Kidney (tissue), 14 donors: ENCODE data around the gene ECT2L. TPM values are rescaled to one million over a fixed set of nuclear protein-coding genes. Genes with fewer than 3 reads are reported as not detected.

Experiments
- DNase-seq, 5 donors: peaks; one replicate each; pipeline ENCODE4 v3.0.0-alpha.2; 2013 to 2020
- FAIRE-seq: peaks from 2 replicates; lab custom pipeline; 2012; peaks lifted over from hg19 to GRCh38; lab: Jason Lieb, UNC
- H3K27ac ChIP-seq, 2 donors: one replicate each; pipeline ENCODE4 v1.7.0; 2013; ENCODE audit warnings: low read depth in 2 of 2, low read length in 2 of 2, inconsistent platforms in 1 of 2
- H3K27me3 ChIP-seq: one replicate; pipeline ENCODE4 v1.7.1; 2013; ENCODE audit warnings: low read length, inconsistent platforms; ENCODE audit not compliant: control insufficient read depth, insufficient read depth
- H3K36me3 ChIP-seq, 3 donors: one replicate each; pipeline versions ENCODE4 v1.7.0 to v1.7.1; 2013; ENCODE audit warnings: low read length in 3 of 3, control low read depth in 1 of 3, inconsistent platforms in 1 of 3; ENCODE audit not compliant: insufficient read depth in 3 of 3, control insufficient read depth in 2 of 3
- H3K4me1 ChIP-seq, 3 donors: one replicate each; pipeline versions ENCODE4 v1.7.0 to v1.7.1; 2013; ENCODE audit warnings: low read length in 3 of 3, inconsistent platforms in 1 of 3, low read depth in 1 of 3; ENCODE audit not compliant: control insufficient read depth in 2 of 3, insufficient read depth in 2 of 3
- H3K4me3 ChIP-seq, 3 donors: one replicate each; pipeline versions ENCODE4 v1.7.0 to v1.8.1; 2013; ENCODE audit warnings: low read length in 3 of 3, control low read depth in 1 of 3, inconsistent platforms in 1 of 3
- H3K9ac ChIP-seq, 3 donors: one replicate each; pipeline versions ENCODE4 v1.7.0 to v1.7.1; 2013; ENCODE audit warnings: low read length in 3 of 3, control low read depth in 1 of 3, inconsistent platforms in 1 of 3
- H3K9me3 ChIP-seq, 3 donors: one replicate each; pipeline versions ENCODE4 v1.7.0 to v1.7.1; 2013; ENCODE audit warnings: low read length in 3 of 3, control low read depth in 1 of 3, inconsistent platforms in 1 of 3; ENCODE audit not compliant: control insufficient read depth in 2 of 3, insufficient read depth in 1 of 3
- CTCF ChIP-seq: IDR thresholded peaks from 3 replicates; pipeline ENCODE4 v1.5.1; 2012; ENCODE audit warnings: mild to moderate bottlenecking, moderate library complexity, borderline replicate concordance; ENCODE audit not compliant: insufficient read depth; ENCODE audit errors: extremely low read depth
- intact Hi-C: fragments of 100-400 bp; cut with DNase I; formaldehyde crosslinking; loops from one replicate; pipeline ENCODE4 v1.11.1; 2022
- polyA plus RNA-seq: library from polyadenylated mRNA; stranded (reverse); fragments of 350-450 nt; fragmentation: Illumina TruSeq; extraction: RNeasy Lipid Tissue Mini Kit (QIAGEN cat#74804); gene quantifications from one replicate; pipeline ENCODE4 v1.2.3, GENCODE V29; 2014; ENCODE audit warnings: low read depth, low replicate concordance; ENCODE audit not compliant: insufficient read depth
- total RNA-seq: library from RNA; stranded (reverse); fragmentation: NEBNext Ultra II Directional; extraction: Animal tissue kit (Norgen Biotek cat#: 25700); gene quantifications from one replicate; pipeline ENCODE4 v1.2.1, GENCODE V29; 2021
- donor health status: control.
- donor health status: control.
- donor health status: control.
- donor health status: control.
- donor health status: control.
- donor health status: DM: yes; HTN: yes; CAD: no.
- donor health status: Normal renal cell carcinoma (clear cell type).

ECT2L gene
- total and polyA plus RNA-seq, 2 donors from 2014 or later = 0.13 TPM; not detected in 1

GRCh38 chr6:138765896-138766655 is 29.8 kb upstream of the ECT2L start:
- no peak overlapping the region for H3K27ac ChIP-seq
- peak; percentile 99 for FAIRE-seq
- H3K9ac ChIP-seq = no peak overlapping the region
- H3K9me3 ChIP-seq = no peaks in the 10 kb centered on the region
- no peak overlapping the region for H3K4me3 ChIP-seq
- peak; percentile 57 for TF ChIP-seq CTCF
- intact Hi-C loops = loop anchor here (5.0 kb wide), 1 partner anchor 179 kb away; no protein-coding TSS in a partner anchor
- no peaks in the 10 kb centered on the region for H3K36me3 ChIP-seq
- H3K27me3 ChIP-seq = no peaks in the 10 kb centered on the region
- H3K4me1 ChIP-seq = no peaks in the 10 kb centered on the region
- peak in 2 of 5 donors; percentile 58 to 66 for DNase-seq

- TF ChIP-seq CTCF = no peak
- Histone ChIP-seq H3K36me3 (no peaks in the 10 kb centered on the region), H3K9ac (no peak overlapping the region), H3K4me3 (no peak overlapping the region), H3K27me3 (no peaks in the 10 kb centered on the region), H3K9me3 (no peaks in the 10 kb centered on the region), H3K27ac (peak overlapping the region; percentile 16 to 25), H3K4me1 (no peaks in the 10 kb centered on the region)
- peak in 1 of 5 donors; percentile 45 for DNase-seq
- FAIRE-seq = no peak
- intact Hi-C loops = loop anchor here (5.0 kb wide), 1 partner anchor 182 kb away; no protein-coding TSS in a partner anchor
Measured at GRCh38 chr6:138769102-138769676, 26.7 kb upstream of the ECT2L start.

GRCh38 chr6:138772596-138773176 is 23.2 kb upstream of the ECT2L start:
- Histone ChIP-seq H3K27me3 (no peaks in the 10 kb centered on the region), H3K27ac (no peak overlapping the region)
- intact Hi-C loops = no loop called here

More at GRCh38 chr6:138772596-138773176, 23.2 kb upstream of the ECT2L start:
- Histone ChIP-seq H3K36me3 (no peaks in the 10 kb centered on the region), H3K9ac (peak overlapping the region; percentile 3 to 99 (median 46)), H3K9me3 (no peaks in the 10 kb centered on the region), H3K4me1 (peaks cover 0 to 3% (median 2%) of the 10 kb centered on the region in 3 donors), H3K4me3 (peak overlapping the region; percentile 90 to 98 (median 98))
- DNase-seq (peak in 1 of 5 donors; percentile 42), FAIRE-seq (no peak)
- TF ChIP-seq CTCF = no peak
